Measurements from ENCODE around the gene PHACTR1. TPM values are rescaled to one million over a fixed set of nuclear protein-coding genes. Genes with fewer than 3 reads are reported as not detected.

The PHACTR1 gene
- polyA plus RNA-seq, 1 of the 3 experiments (the other 2 are of a cell fraction), result 0.12 TPM

DNA sequence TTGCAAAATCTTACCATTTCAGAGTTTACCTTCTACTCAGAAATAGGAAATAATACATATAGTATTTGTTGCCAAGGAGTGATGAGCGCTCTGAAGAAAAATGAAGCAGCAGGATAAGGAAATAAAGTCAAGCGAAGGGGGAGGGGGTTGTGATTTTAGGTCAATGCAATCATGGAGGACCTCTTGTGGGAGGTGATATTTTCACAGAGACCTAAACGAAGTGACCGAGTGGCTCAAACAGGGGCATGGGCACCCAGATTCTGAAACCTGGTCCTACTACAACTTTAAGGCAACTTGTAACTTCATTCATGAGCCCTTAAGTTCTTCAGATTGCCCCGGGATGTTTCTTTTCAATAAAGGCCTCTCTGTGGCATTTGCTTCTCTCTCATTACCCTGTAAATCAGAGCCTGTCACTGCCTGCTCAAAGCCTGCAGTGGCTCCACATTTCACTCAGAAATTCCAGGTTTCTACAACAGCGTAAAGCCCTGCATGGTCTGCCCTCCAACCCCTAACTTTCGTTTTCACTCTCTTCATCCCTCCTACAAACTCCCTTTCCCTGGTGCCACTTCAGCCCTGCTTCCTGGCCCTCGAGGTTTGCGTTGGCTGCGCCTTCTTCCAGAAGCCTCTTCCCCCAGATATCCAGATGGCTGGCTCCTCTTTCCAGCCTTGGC, 449.1 kb downstream of the PHACTR1 start:
- Histone ChIP-seq H3K36me3 (replicated peaks in 1 of 2; ENCODE audit: control insufficient read depth in 1 of 2, insufficient read depth in 2 of 2, low read length in 1 of 2) (no peaks in the 10 kb centered on the region), H4K20me1 (ENCODE audit: insufficient read depth) (no peaks in the 10 kb centered on the region), H3K9me2 (no peaks in the 10 kb centered on the region), H3K79me2 (ENCODE audit: insufficient read depth) (no peaks in the 10 kb centered on the region), H3K4me1 (ENCODE audit: control insufficient read depth in 1 of 2, insufficient read depth in 2 of 2, low read depth in 1 of 2, low read length in 1 of 2) (no peaks in the 10 kb centered on the region; a peak in 1 of 4 replicates), H3K9ac (no peak overlapping the region), H3K9me3 (no peaks in the 10 kb centered on the region), H3K4me3 (ENCODE audit: low read depth in 2 of 2, low read length in 1 of 2) (no peak overlapping the region; a peak in 1 of 4 replicates), H3K4me2 (0 out of 2 replicates have a peak overlapping the region, but pooled peaks have one; percentile 21), H3K27me3 (ENCODE audit: insufficient read depth) (no peaks in the 10 kb centered on the region; the same call in 1 of the 2 replicates), H3F3A (replicated peaks; ENCODE audit: insufficient read depth) (no peaks in the 10 kb centered on the region), H3K27ac (ENCODE audit: low read depth in 2 of 2, low read length in 1 of 2) (no peak overlapping the region), H2AFZ (ENCODE audit: low read depth) (0 out of 2 replicates have a peak overlapping the region, but pooled peaks have one; percentile 46)
- 60% methylated on average over 10 of the region's 10 CpGs for WGBS (ENCODE audit: low lambda C conversion rate)
- no peak for TF ChIP-seq NFIC (IDR thresholded peaks at IDR 0.05; ENCODE audit: borderline replicate concordance)
- no peak for TF ChIP-seq FOXJ3 (CRISPR knock-in tag; IDR thresholded peaks at IDR 0.05)
- no peak for TF ChIP-seq RFX5 (IDR thresholded peaks at IDR 0.05; ENCODE audit: low read length)
- TF ChIP-seq MEF2A (IDR thresholded peaks at IDR 0.05; ENCODE audit: borderline replicate concordance, low read depth), result no peak
- no peak for TF ChIP-seq CHD2 (IDR thresholded peaks at IDR 0.05; ENCODE audit: low read length, partially characterized antibody)
- TF ChIP-seq ELF1 (IDR thresholded peaks at IDR 0.05), result no peak
- TF ChIP-seq, protein P1, sequence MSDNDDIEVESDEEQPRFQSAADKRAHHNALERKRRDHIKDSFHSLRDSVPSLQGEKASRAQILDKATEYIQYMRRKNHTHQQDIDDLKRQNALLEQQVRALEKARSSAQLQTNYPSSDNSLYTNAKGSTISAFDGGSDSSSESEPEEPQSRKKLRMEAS (IDR thresholded peaks at IDR 0.05; ENCODE audit: low read depth), result no peak
- no peak for TF ChIP-seq TEAD4 (IDR thresholded peaks at IDR 0.05; ENCODE audit: borderline replicate concordance, insufficient read depth)
- no peak for TF ChIP-seq NRF1 (IDR thresholded peaks at IDR 0.05; ENCODE audit: low read depth, low read length)
- TF ChIP-seq, protein P2, sequence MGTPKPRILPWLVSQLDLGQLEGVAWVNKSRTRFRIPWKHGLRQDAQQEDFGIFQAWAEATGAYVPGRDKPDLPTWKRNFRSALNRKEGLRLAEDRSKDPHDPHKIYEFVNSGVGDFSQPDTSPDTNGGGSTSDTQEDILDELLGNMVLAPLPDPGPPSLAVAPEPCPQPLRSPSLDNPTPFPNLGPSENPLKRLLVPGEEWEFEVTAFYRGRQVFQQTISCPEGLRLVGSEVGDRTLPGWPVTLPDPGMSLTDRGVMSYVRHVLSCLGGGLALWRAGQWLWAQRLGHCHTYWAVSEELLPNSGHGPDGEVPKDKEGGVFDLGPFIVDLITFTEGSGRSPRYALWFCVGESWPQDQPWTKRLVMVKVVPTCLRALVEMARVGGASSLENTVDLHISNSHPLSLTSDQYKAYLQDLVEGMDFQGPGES (IDR thresholded peaks at IDR 0.05; ENCODE audit: low read depth, low read length), result no peak
- TF ChIP-seq, protein P3, sequence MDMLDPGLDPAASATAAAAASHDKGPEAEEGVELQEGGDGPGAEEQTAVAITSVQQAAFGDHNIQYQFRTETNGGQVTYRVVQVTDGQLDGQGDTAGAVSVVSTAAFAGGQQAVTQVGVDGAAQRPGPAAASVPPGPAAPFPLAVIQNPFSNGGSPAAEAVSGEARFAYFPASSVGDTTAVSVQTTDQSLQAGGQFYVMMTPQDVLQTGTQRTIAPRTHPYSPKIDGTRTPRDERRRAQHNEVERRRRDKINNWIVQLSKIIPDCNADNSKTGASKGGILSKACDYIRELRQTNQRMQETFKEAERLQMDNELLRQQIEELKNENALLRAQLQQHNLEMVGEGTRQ (IDR thresholded peaks at IDR 0.05; ENCODE audit: borderline replicate concordance, low read depth, low read length), result no peak
- no peak for TF ChIP-seq FOXM1 (IDR thresholded peaks at IDR 0.05; ENCODE audit: low read depth)
- TF ChIP-seq RAD21 (IDR thresholded peaks at IDR 0.05; ENCODE audit: low read length), result no peak
- TF ChIP-seq RCOR1 (IDR thresholded peaks at IDR 0.05; ENCODE audit: low read length), result no peak
- TF ChIP-seq, protein P4, sequence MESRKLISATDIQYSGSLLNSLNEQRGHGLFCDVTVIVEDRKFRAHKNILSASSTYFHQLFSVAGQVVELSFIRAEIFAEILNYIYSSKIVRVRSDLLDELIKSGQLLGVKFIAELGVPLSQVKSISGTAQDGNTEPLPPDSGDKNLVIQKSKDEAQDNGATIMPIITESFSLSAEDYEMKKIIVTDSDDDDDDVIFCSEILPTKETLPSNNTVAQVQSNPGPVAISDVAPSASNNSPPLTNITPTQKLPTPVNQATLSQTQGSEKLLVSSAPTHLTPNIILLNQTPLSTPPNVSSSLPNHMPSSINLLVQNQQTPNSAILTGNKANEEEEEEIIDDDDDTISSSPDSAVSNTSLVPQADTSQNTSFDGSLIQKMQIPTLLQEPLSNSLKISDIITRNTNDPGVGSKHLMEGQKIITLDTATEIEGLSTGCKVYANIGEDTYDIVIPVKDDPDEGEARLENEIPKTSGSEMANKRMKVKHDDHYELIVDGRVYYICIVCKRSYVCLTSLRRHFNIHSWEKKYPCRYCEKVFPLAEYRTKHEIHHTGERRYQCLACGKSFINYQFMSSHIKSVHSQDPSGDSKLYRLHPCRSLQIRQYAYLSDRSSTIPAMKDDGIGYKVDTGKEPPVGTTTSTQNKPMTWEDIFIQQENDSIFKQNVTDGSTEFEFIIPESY (IDR thresholded peaks at IDR 0.05; ENCODE audit: borderline replicate concordance, low read depth), result no peak
- TF ChIP-seq, protein P5, sequence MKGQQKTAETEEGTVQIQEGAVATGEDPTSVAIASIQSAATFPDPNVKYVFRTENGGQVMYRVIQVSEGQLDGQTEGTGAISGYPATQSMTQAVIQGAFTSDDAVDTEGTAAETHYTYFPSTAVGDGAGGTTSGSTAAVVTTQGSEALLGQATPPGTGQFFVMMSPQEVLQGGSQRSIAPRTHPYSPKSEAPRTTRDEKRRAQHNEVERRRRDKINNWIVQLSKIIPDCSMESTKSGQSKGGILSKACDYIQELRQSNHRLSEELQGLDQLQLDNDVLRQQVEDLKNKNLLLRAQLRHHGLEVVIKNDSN (IDR thresholded peaks at IDR 0.05; ENCODE audit: borderline replicate concordance, low read depth), result no peak
- TF ChIP-seq EP300 (IDR thresholded peaks at IDR 0.05; ENCODE audit: borderline replicate concordance in 1 of 2, low read depth in 1 of 2, low read length in 1 of 2), result no peak
- no peak for TF ChIP-seq SIN3A (IDR thresholded peaks at IDR 0.05; ENCODE audit: borderline replicate concordance, low read depth, low read length)
- TF ChIP-seq MXI1 (IDR thresholded peaks at IDR 0.05; ENCODE audit: low read depth, low read length), result no peak
- TF ChIP-seq GABPA (IDR thresholded peaks at IDR 0.05; ENCODE audit: low read depth), result no peak
- no peak for DNase-seq
- POLR2A ChIA-PET, result no interaction called here
- CTCF ChIA-PET, result no interaction called here

All from SK-N-SH (cell line).